HepG2 (cell line): Measurements from ENCODE around the gene RAB17. TPM values are rescaled to one million over a fixed set of nuclear protein-coding genes. Genes with fewer than 3 reads are reported as not detected.

Experiments used
- DNMT3B ChIP-seq: conservative IDR thresholded peaks from 2 replicates; pipeline ENCODE4 v1.6.1; 2016; ENCODE audit warnings: missing biosample characterization, control low read depth
- ESRRA ChIP-seq: sonication (generic); formaldehyde crosslinking; IDR thresholded peaks from 2 replicates; pipeline ENCODE4 v1.5.1; 2020; ENCODE audit warnings: mild to moderate bottlenecking, low read depth, missing genetic modification reagents
- HCFC1 ChIP-seq: fragments of 150-350 bp; IDR thresholded peaks from 2 replicates; pipeline ENCODE4 v1.6.1; 2014; ENCODE audit warnings: low read depth, low read length
- IRF2 ChIP-seq: IDR thresholded peaks from 2 replicates; pipeline ENCODE4 v1.6.1; 2018; ENCODE audit warnings: missing genetic modification reagents, missing compliant biosample characterization
- IRF9 ChIP-seq: sonication (generic); formaldehyde crosslinking; IDR thresholded peaks from 2 replicates; pipeline ENCODE4 v1.8.0; 2022; ENCODE audit warnings: missing genetic modification reagents, mild to moderate bottlenecking, borderline replicate concordance
- MIER3 ChIP-seq: IDR thresholded peaks from 2 replicates; pipeline ENCODE4 v1.6.1; 2016; ENCODE audit warnings: missing compliant biosample characterization, borderline replicate concordance
- NPAS2 ChIP-seq: sonication (generic); formaldehyde crosslinking; IDR thresholded peaks from 2 replicates; pipeline ENCODE4 v1.8.0; 2022; ENCODE audit warnings: mild to moderate bottlenecking, missing genetic modification reagents, borderline replicate concordance
- NR2F1 ChIP-seq, 2 experiments: fragments of 450-650 bp in 1 of 2; formaldehyde crosslinking in 1 of 2; IDR thresholded peaks; 2 replicates each; pipeline versions ENCODE4 v1.5.0 to v1.6.1; 2016 to 2020; ENCODE audit warnings: mild to moderate bottlenecking in 1 of 2, missing compliant biosample characterization in 1 of 2, missing genetic modification reagents in 1 of 2, moderate library complexity in 1 of 2
- PAF1 ChIP-seq: IDR thresholded peaks from 2 replicates; pipeline ENCODE4 v1.6.1; 2016; ENCODE audit warnings: missing genetic modification reagents, missing compliant biosample characterization
- RCOR2 ChIP-seq: IDR thresholded peaks from 2 replicates; pipeline ENCODE4 v1.6.1; 2016; ENCODE audit warnings: missing biosample characterization, missing genetic modification reagents
- RFX1 ChIP-seq: fragments of 450-650 bp; IDR thresholded peaks from 2 replicates; pipeline ENCODE4 v1.6.1; 2017
- SRSF9 ChIP-seq: fragments of 200-400 bp; formaldehyde crosslinking; IDR thresholded peaks from 2 replicates; pipeline ENCODE4 v1.6.1; 2018; ENCODE audit warnings: borderline replicate concordance, mild to moderate bottlenecking, low read depth, low read length; ENCODE audit not compliant: insufficient read depth, poor library complexity, severe bottlenecking
- THAP11 ChIP-seq: IDR thresholded peaks from 2 replicates; pipeline ENCODE4 v1.6.1; 2016; ENCODE audit warnings: missing biosample characterization, missing genetic modification reagents
- ZBTB7A ChIP-seq: sonication (generic); formaldehyde crosslinking; IDR thresholded peaks from 2 replicates; pipeline ENCODE4 v1.8.0; 2022; ENCODE audit warnings: mild to moderate bottlenecking, missing genetic modification reagents
- ZEB1 ChIP-seq: IDR thresholded peaks from 2 replicates; pipeline ENCODE4 v1.6.1; 2012; ENCODE audit warnings: mild to moderate bottlenecking, low read depth, inconsistent platforms; ENCODE audit not compliant: insufficient replicate concordance
- ZNF180 ChIP-seq: sonication (generic); formaldehyde crosslinking; IDR thresholded peaks from 2 replicates; pipeline ENCODE4 v1.4.0; 2020; ENCODE audit warnings: low read depth, missing genetic modification reagents, borderline replicate concordance
- ZNF20 ChIP-seq: sonication (generic); formaldehyde crosslinking; IDR thresholded peaks from 2 replicates; pipeline ENCODE4 v1.4.0; 2020; ENCODE audit warnings: mild to moderate bottlenecking, moderate library complexity, missing genetic modification reagents
- ZNF256 ChIP-seq: sonication (generic); formaldehyde crosslinking; conservative IDR thresholded peaks from 2 replicates; pipeline ENCODE4 v1.4.0; 2020; ENCODE audit warnings: missing genetic modification reagents
- ZNF260 ChIP-seq: sonication (generic); formaldehyde crosslinking; IDR thresholded peaks from 2 replicates; pipeline ENCODE4 v1.4.0; 2020; ENCODE audit warnings: missing genetic modification reagents, low read depth, mild to moderate bottlenecking, borderline replicate concordance
- ZNF432 ChIP-seq: sonication (generic); formaldehyde crosslinking; IDR thresholded peaks from 2 replicates; pipeline ENCODE4 v1.5.0; 2020; ENCODE audit warnings: missing genetic modification reagents, mild to moderate bottlenecking, borderline replicate concordance
- ZNF441 ChIP-seq: sonication (generic); formaldehyde crosslinking; IDR thresholded peaks from 2 replicates; pipeline ENCODE4 v1.7.0; 2021; ENCODE audit warnings: missing genetic modification reagents, borderline replicate concordance
- ZNF569 ChIP-seq: sonication (generic); formaldehyde crosslinking; IDR thresholded peaks from 2 replicates; pipeline ENCODE4 v1.5.0; 2020; ENCODE audit warnings: mild to moderate bottlenecking, missing genetic modification reagents, moderate library complexity, borderline replicate concordance
- ZNF672 ChIP-seq: sonication (generic); formaldehyde crosslinking; IDR thresholded peaks from 2 replicates; pipeline ENCODE4 v1.8.1; 2022; ENCODE audit warnings: missing genetic modification reagents
- ZNF839 ChIP-seq: sonication (generic); formaldehyde crosslinking; IDR thresholded peaks from 2 replicates; pipeline ENCODE4 v1.4.0; 2020; ENCODE audit warnings: missing genetic modification reagents, mild to moderate bottlenecking, borderline replicate concordance
- ZZZ3 ChIP-seq: sonication (generic); formaldehyde crosslinking; IDR thresholded peaks from 2 replicates; pipeline ENCODE4 v1.4.0; 2020; ENCODE audit warnings: missing genetic modification reagents, mild to moderate bottlenecking, borderline replicate concordance
- polyA plus RNA-seq, 8 experiments: library from polyadenylated mRNA; depleted of rRNA in 3 of 8; stranded (reverse) in 7 of 8; unstranded in 1 of 8; fragments of >200 nt; fragmentation: Illumina TruSeq in 4 of 8; extraction: Trizol in 4 of 8; gene quantifications; 2 replicates each; pipeline versions ENCODE4 v1.2.1 to v1.2.3, GENCODE V29; 2011 to 2016; ENCODE audit warnings: low read depth in 4 of 8, missing spikeins in 1 of 8, mixed read lengths in 1 of 8; ENCODE audit not compliant: insufficient read depth in 1 of 8
- total RNA-seq, 5 experiments: library from RNA; depleted of rRNA; stranded (reverse); fragments of >200 nt; fragmentation: Illumina TruSeq; extraction: Trizol; gene quantifications; 2 replicates each; pipeline ENCODE4 v1.2.3, GENCODE V29; 2016; ENCODE audit warnings: low read depth in 1 of 5
- TF ChIP-seq, protein P1 (sequence below): sonication (generic); formaldehyde crosslinking; conservative IDR thresholded peaks from 2 replicates; pipeline ENCODE4 v1.5.0; 2020; ENCODE audit warnings: missing genetic modification reagents
- TF ChIP-seq, protein P2 (sequence below): sonication (generic); formaldehyde crosslinking; IDR thresholded peaks from 2 replicates; pipeline ENCODE4 v1.5.0; 2020; ENCODE audit warnings: mild to moderate bottlenecking, missing genetic modification reagents

RAB17 gene
- total and polyA plus RNA-seq, 2 of the 13 experiments (the other 11 are each of a cell fraction or from before 2014, with no cell fraction given): 68.0 to 124 TPM

DNA sequence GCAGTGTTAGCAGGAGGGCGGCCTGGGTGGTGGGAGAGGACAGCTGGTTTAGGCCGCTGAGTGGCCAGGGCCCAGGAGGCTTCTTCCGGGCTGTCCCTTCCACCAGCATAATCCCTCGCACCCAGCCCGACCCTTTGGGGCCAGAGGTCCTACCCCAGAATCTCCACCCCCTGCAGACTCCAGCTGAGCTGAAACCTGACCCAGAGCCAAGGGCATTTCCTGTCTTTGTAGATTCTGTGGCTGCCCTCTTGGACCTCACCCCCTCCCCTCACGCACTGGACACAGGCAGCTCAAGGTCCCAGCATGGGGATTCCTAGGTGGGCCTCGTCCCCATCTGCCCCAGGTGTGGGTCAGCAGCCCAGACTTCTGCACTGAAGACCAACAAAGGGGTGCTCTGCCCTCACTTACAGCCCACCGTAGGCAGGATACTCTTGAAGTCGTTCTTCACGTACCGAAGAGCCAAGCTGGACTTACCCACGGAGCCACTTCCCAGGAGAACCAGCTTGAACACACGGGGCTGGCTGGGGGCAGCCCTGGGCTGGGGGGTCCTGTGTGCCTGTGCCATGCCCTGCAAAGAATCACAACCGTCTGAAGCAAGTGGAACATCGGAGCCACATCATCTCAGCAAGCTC, 4.8 kb downstream of the RAB17 start (continued):
- TF ChIP-seq ZZZ3 (CRISPR knock-in tag) (0 out of 2 replicates have a peak, but pooled peaks have one; percentile 62), ZBTB7A (CRISPR knock-in tag) (peak; percentile 98), NR2F1 (CRISPR knock-in tag; IDR thresholded peaks at IDR 0.05) (peak; percentile 64 to 92; a peak in 3 of 4 replicates), ZNF260 (CRISPR knock-in tag) (no peak), ZNF672 (CRISPR knock-in tag) (no peak), ZNF432 (no peak), HCFC1 (no peak), IRF9 (CRISPR knock-in tag) (peak; percentile 62), ZNF256 (no peak), RFX1 (no peak), ZNF20 (no peak), NPAS2 (no peak), ZNF569 (CRISPR knock-in tag) (no peak), IRF2 (CRISPR knock-in tag) (peak; percentile 84; the same call in 1 of the 2 replicates), PAF1 (CRISPR knock-in tag) (no peak), MIER3 (CRISPR knock-in tag) (peak; percentile 92), SRSF9 (no peak), ZNF839 (CRISPR knock-in tag) (peak; percentile 88; the same call in 1 of the 2 replicates), ZEB1 (peak; percentile 96), ZNF441 (0 out of 2 replicates have a peak, but pooled peaks have one; percentile 43), ZNF180 (no peak), THAP11 (peak; percentile 71), DNMT3B (CRISPR knock-in tag) (no peak), RCOR2 (peak; percentile 89), ESRRA (peak; percentile 99)
- TF ChIP-seq, protein P1, sequence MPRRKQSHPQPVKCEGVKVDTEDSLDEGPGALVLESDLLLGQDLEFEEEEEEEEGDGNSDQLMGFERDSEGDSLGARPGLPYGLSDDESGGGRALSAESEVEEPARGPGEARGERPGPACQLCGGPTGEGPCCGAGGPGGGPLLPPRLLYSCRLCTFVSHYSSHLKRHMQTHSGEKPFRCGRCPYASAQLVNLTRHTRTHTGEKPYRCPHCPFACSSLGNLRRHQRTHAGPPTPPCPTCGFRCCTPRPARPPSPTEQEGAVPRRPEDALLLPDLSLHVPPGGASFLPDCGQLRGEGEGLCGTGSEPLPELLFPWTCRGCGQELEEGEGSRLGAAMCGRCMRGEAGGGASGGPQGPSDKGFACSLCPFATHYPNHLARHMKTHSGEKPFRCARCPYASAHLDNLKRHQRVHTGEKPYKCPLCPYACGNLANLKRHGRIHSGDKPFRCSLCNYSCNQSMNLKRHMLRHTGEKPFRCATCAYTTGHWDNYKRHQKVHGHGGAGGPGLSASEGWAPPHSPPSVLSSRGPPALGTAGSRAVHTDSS (CRISPR knock-in tag): peak; percentile 62; the same call in 1 of the 2 replicates
- TF ChIP-seq, protein P2, sequence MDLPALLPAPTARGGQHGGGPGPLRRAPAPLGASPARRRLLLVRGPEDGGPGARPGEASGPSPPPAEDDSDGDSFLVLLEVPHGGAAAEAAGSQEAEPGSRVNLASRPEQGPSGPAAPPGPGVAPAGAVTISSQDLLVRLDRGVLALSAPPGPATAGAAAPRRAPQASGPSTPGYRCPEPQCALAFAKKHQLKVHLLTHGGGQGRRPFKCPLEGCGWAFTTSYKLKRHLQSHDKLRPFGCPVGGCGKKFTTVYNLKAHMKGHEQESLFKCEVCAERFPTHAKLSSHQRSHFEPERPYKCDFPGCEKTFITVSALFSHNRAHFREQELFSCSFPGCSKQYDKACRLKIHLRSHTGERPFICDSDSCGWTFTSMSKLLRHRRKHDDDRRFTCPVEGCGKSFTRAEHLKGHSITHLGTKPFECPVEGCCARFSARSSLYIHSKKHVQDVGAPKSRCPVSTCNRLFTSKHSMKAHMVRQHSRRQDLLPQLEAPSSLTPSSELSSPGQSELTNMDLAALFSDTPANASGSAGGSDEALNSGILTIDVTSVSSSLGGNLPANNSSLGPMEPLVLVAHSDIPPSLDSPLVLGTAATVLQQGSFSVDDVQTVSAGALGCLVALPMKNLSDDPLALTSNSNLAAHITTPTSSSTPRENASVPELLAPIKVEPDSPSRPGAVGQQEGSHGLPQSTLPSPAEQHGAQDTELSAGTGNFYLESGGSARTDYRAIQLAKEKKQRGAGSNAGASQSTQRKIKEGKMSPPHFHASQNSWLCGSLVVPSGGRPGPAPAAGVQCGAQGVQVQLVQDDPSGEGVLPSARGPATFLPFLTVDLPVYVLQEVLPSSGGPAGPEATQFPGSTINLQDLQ (CRISPR knock-in tag): no peak
